B cell (primary cell): ENCODE measurements around the gene SLC17A1. TPM values are rescaled to one million over a fixed set of nuclear protein-coding genes. Genes with fewer than 3 reads are reported as not detected.

Source experiments
- ATAC-seq: fragments of 200-7000 bp; cut with Tn5 transposase; one replicate; pipeline ENCODE4 v1.10.0; 2021; ENCODE audit warnings: low read depth, mild to moderate bottlenecking, moderate number of reproducible peaks, moderate library complexity
- CTCF ChIA-PET: fragments of 350-600 bp; sonication (Branson Sonifier 250); formaldehyde crosslinking; loops from one replicate; lab custom pipeline; 2021; ENCODE audit warnings: antibody characterized with exemption, inconsistent platforms; lab: Charles Lee
- POLR2A ChIA-PET: fragments of 350-600 bp; sonication (Branson Sonifier 250); formaldehyde crosslinking; loops from one replicate; lab custom pipeline; 2021; ENCODE audit warnings: antibody characterized with exemption; lab: Charles Lee
- DNase-seq: peaks from one replicate; pipeline ENCODE4 v3.0.0; 2013
- H2AFZ ChIP-seq: 2 replicates; pipeline ENCODE4 v1.6.1; 2012; ENCODE audit warnings: mild to moderate bottlenecking, low read depth, low read length; ENCODE audit not compliant: insufficient read depth, poor library complexity, severe bottlenecking
- H3K27ac ChIP-seq, 2 donors: 1 replicate in 1 of 2; 2 replicates in 1 of 2; pipeline ENCODE4 v1.5.1; 2012 to 2013; ENCODE audit warnings: low read length in 2 of 2, mild to moderate bottlenecking in 2 of 2, moderate library complexity in 1 of 2
- H3K27me3 ChIP-seq, 4 experiments: fragments of 200-600 bp in 1 of 4; sonication (generic) in 1 of 4; replicated peaks in 1 of 4; 1 replicate in 2 of 4; 2 replicates in 2 of 4; pipeline versions ENCODE4 v1.6.1 to v1.7.0; 2013 to 2016; ENCODE audit warnings: low read length in 3 of 4, mild to moderate bottlenecking in 2 of 4, mixed read lengths in 1 of 4, moderate library complexity in 1 of 4; ENCODE audit not compliant: insufficient read depth in 4 of 4, control insufficient read depth in 3 of 4; ENCODE audit errors: control extremely low read depth in 1 of 4
- H3K36me3 ChIP-seq, 2 experiments: replicated peaks in 1 of 2; 1 replicate in 1 of 2; 2 replicates in 1 of 2; pipeline versions ENCODE4 v1.6.1 to v1.7.1; 2013; ENCODE audit warnings: low read length in 1 of 2; ENCODE audit not compliant: insufficient read depth in 2 of 2, control insufficient read depth in 1 of 2; ENCODE audit errors: control extremely low read depth in 1 of 2, extremely low read depth in 1 of 2
- H3K4me1 ChIP-seq, 2 donors: fragments of 200-600 bp in 1 of 2; sonication (generic) in 1 of 2; 1 replicate in 1 of 2; 2 replicates in 1 of 2; pipeline versions ENCODE4 v1.5.1 to v1.6.1; 2013 to 2017; ENCODE audit warnings: low read length in 2 of 2; ENCODE audit not compliant: control insufficient read depth in 2 of 2, insufficient read depth in 2 of 2
- H3K4me2 ChIP-seq: replicated peaks from 2 replicates; pipeline ENCODE3; 2012; ENCODE audit warnings: mild to moderate bottlenecking, low read depth, low read length; ENCODE audit not compliant: poor library complexity, severe bottlenecking
- H3K4me3 ChIP-seq, 5 experiments: fragments of 200-600 bp in 1 of 5; sonication (generic) in 1 of 5; 1 replicate in 3 of 5; 2 replicates in 2 of 5; pipeline versions ENCODE4 v1.5.1 to v1.7.0; 2011 to 2016; ENCODE audit warnings: low read length in 4 of 5, mild to moderate bottlenecking in 4 of 5, low read depth in 2 of 5, control low read depth in 1 of 5, moderate library complexity in 1 of 5; ENCODE audit not compliant: insufficient read depth in 1 of 5; ENCODE audit errors: control extremely low read depth in 1 of 5, extremely low read depth in 1 of 5
- H3K79me2 ChIP-seq: fragments of 200-600 bp; sonication (generic); one replicate; pipeline ENCODE4 v1.6.0; 2016; ENCODE audit warnings: low read length; ENCODE audit not compliant: control insufficient read depth, insufficient read depth
- H3K9ac ChIP-seq: fragments of 200-600 bp; sonication (generic); 2 replicates; pipeline ENCODE4 v1.6.1; 2017; ENCODE audit warnings: mild to moderate bottlenecking, low read length, moderate library complexity
- H3K9me3 ChIP-seq, 3 donors: one replicate each; pipeline versions ENCODE4 v1.6.1 to v1.7.1; 2013; ENCODE audit warnings: low read length in 2 of 3; ENCODE audit not compliant: control insufficient read depth in 2 of 3, insufficient read depth in 1 of 3; ENCODE audit errors: control extremely low read depth in 1 of 3
- H4K20me1 ChIP-seq: 2 replicates; pipeline ENCODE4 v1.6.0; 2012; ENCODE audit warnings: mild to moderate bottlenecking, low read length; ENCODE audit not compliant: insufficient read depth, control insufficient read depth, poor library complexity, severe bottlenecking
- H3K27ac Mint-ChIP-seq: one replicate; pipeline ENCODE4 v1.8.0; 2021; ENCODE audit warnings: mixed read lengths
- H3K27me3 Mint-ChIP-seq: one replicate; pipeline ENCODE4 v1.8.0; 2021; ENCODE audit warnings: mixed read lengths
- H3K4me1 Mint-ChIP-seq: one replicate; pipeline ENCODE4 v1.8.0; 2021; ENCODE audit warnings: mixed read lengths
- H3K4me3 Mint-ChIP-seq: one replicate; pipeline ENCODE4 v1.8.0; 2021; ENCODE audit warnings: mixed read lengths
- H3K9me3 Mint-ChIP-seq: one replicate; pipeline ENCODE4 v1.8.0; 2022; ENCODE audit warnings: mixed read lengths; ENCODE audit not compliant: insufficient read depth
- CTCF ChIP-seq: fragments of 200-600 bp; IDR thresholded peaks from one replicate; pipeline ENCODE4 v1.8.0; 2022; ENCODE audit warnings: antibody characterized with exemption, mild to moderate bottlenecking
- EZH2 ChIP-seq: IDR thresholded peaks from 2 replicates; pipeline ENCODE4 v1.6.1; 2012; ENCODE audit warnings: borderline replicate concordance, low read depth, mild to moderate bottlenecking, moderate library complexity, low read length; ENCODE audit not compliant: insufficient read depth, poor library complexity, severe bottlenecking
- WGBS: methylation state at CpG from one replicate; pipeline ENCODE4 v1.1.5; 2013; ENCODE audit warnings: missing lambda C conversion rate; ENCODE audit not compliant: insufficient coverage; 5-methylcytosine and 5-hydroxymethylcytosine counted together
- intact Hi-C: fragments of 100-400 bp; cut with micrococcal nuclease; formaldehyde crosslinking; loops from one replicate; pipeline ENCODE4 v1.10.0; 2022
- polyA plus RNA-seq: library from polyadenylated mRNA; depleted of rRNA; stranded (reverse); fragments of >200 nt; gene quantifications from 2 replicates; pipeline ENCODE4 v1.2.3, GENCODE V29; 2012
- total RNA-seq, 2 donors: library from RNA; stranded (reverse); fragments of 120-200 nt in 1 of 2; gene quantifications; 1 replicate in 1 of 2; 2 replicates in 1 of 2; pipeline versions ENCODE4 v1.2.3 to v1.2.4, GENCODE V29; 2013 to 2022

The SLC17A1 gene
- total and polyA plus RNA-seq, 2 donors (not counting 1 experiment from before 2014, with no cell fraction given): not detected

GRCh38 chr6:25874118-25874517 lies 42.3 kb upstream of the SLC17A1 start, which contains the start of gene SLC17A3:
Gene SLC17A3 (minus strand): TSS chr6:25874243. CDS start chr6:25868387, 5,856 bp downstream.
- DNase-seq (no peak), ATAC-seq (no peak)
- Histone ChIP-seq H3K4me2 (no peak within 1 kb of the TSS), H3K27ac (no peak within 1 kb of the TSS), H3K36me3 (no peaks in the 10 kb centered on the region), H3K4me1 (no peaks in the 10 kb centered on the region), H3K27me3 (no peaks in the 10 kb centered on the region), H4K20me1 (no peaks in the 10 kb centered on the region), H3K9ac (no peak within 1 kb of the TSS), H2AFZ (no peak within 1 kb of the TSS), H3K9me3 (no peaks in the 10 kb centered on the region), H3K79me2 (no peaks in the 10 kb centered on the region), H3K4me3 (no peak within 1 kb of the TSS)
- Mint-ChIP-seq H3K4me3 (no peak within 1 kb of the TSS), H3K4me1 (no peaks in the 10 kb centered on the region), H3K9me3 (no peaks in the 10 kb centered on the region), H3K27ac (no peak within 1 kb of the TSS), H3K27me3 (peaks cover 21% of the 10 kb centered on the region)
- intact Hi-C loops: no loop called here
- TF ChIP-seq CTCF: no peak
- no peak for TF ChIP-seq EZH2
- POLR2A ChIA-PET: no interaction called here
- WGBS: 89% methylated on average over 1 of the region's 3 CpGs
- CTCF ChIA-PET: no interaction called here

- DNase-seq (peak; percentile 8), ATAC-seq (no peak)
- no peak overlapping the region for H2AFZ ChIP-seq
- Mint-ChIP-seq H3K9me3 (no peaks in the 10 kb centered on the region), H3K27me3 (peaks cover 14% of the 10 kb centered on the region), H3K4me1 (no peaks in the 10 kb centered on the region), H3K27ac (no peak overlapping the region), H3K4me3 (no peak overlapping the region)
- no peaks in the 10 kb centered on the region for H3K36me3 ChIP-seq
- ChIA-PET CTCF (interaction anchor here (0.6 kb wide), 1 partner anchor 113 kb away, joined by 3 read pairs; no protein-coding TSS in a partner anchor), POLR2A (no interaction called here)
- no peak overlapping the region for H3K27ac ChIP-seq
- H4K20me1 ChIP-seq: no peaks in the 10 kb centered on the region
- no peak overlapping the region for H3K9ac ChIP-seq
- H3K4me1 ChIP-seq: no peaks in the 10 kb centered on the region
- H3K27me3 ChIP-seq: peaks cover 0 to 3% (median 0%) of the 10 kb centered on the region in 4 experiments
- 89% methylated on average over 1 of the region's 1 CpG for WGBS
- no peak overlapping the region for H3K4me3 ChIP-seq
- TF ChIP-seq EZH2 (no peak), CTCF (no peak)
- H3K9me3 ChIP-seq: no peaks in the 10 kb centered on the region
- H3K79me2 ChIP-seq: no peaks in the 10 kb centered on the region
- H3K4me2 ChIP-seq: no peak overlapping the region
- intact Hi-C loops: no loop called here
Measured at GRCh38 chr6:25872814-25873213, 41.0 kb upstream of the SLC17A1 start.
